Activated gamma-delta T cell treated with anti-CD3 and anti-CD28 coated beads, Interleukin-2, amount 50 U/mL, for 16 hours (primary cell): Measurements from ENCODE around the gene ZSCAN18.

Source experiments
- DNase-seq: peaks from one replicate; pipeline ENCODE4 v3.0.0-alpha.2; 2020; ENCODE audit warnings: low read depth

The ZSCAN18 gene

DNA sequence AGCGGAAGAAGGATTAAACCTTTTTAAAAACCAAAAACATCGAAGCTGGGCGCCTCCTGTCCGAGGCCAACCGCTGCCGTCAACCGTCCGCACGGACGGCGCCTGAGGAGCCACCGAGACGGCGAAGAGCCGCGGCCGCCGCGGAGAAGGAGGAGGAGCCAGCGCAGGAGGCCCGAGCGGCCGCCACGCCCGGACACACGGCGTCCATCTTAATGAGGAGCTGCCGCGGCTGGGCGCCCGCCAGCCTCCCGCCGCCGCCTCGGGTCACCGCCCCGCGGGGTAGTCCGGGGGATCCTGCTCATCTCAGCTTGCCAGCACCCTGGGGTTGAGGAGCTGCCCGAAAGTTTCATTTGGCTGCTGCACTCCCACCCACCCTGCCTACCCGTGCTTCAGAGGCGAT, 53.6 kb downstream of the ZSCAN18 start:
- DNase-seq, result no peak

DNA sequence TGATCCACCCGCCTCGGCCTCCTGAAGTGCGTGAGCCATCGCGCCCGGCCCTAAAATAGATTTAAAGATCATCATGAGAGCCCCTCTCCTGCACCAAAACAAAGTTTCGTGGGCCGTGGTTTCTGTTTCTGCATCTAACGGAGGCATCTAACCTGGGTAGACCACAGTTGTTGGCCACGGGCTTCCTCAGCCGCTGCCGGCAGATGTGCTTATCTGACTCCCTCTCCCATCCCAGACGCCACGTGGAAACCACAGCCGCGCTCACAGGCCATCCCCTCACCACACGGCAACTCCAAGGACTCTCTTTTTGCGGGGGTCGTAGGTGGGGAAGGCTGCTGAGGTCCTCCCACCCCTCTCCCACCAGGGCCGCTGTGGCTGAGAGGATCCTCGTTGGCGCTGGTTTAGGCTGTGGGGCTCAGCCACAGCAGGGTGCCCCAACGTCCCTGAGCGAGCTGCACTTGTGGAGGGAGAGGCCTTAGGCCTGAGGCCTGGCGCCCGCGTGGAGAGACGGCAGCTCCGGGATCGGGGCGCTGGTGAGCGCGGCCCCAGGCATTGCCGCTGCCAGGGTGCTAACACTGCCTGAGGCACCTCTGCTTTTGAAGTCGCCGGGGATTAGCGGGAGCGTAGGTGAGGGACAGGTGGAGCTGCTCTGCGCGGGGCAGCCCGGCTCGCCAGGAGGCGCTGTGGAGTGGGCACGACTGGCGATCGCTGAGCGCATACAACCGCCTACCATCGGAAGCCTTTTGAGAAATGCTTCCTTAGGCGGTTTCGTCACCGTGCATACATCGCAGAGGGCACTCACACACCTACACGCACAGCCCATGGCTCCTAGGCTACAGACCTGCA, 55.3 kb downstream of the ZSCAN18 start:
- no peak for DNase-seq

DNA sequence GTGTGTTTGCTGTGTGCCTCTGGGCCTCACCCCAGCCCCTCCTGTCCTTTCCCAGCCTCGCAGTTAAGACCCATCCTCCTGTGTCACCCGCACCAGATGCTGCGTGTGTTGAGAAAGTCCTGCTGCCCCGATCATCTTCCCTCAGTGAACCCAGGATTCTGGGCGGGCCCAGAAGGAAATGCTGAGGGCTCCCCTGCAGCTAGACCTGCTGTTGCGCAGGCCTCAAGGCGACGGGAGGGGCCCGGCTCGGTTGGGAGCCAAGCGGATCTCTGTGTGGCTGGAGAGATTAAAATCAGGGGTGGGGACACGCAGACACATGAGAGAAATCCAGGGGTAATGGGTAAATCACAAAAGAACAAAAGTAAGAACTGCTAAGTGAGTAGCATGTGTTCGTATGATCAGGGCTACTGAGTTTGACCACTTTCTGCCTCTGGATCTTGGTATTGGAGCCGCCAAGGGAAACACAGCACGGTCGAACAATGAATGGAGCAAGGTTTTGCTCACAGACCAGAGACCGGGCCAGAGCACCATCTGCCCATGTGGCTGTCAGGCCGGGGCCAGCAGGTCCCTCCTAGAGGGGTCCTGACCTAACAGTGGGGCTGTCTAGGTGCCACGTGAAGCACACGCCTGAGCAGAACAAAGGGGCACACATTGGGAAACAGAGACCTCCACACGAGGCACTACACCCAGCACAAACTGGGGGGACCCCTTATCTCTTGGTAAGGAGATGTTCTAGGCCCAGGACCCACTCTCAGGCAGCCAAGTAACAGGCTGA, 57.1 kb downstream of the ZSCAN18 start:
- DNase-seq, result no peak

DNA sequence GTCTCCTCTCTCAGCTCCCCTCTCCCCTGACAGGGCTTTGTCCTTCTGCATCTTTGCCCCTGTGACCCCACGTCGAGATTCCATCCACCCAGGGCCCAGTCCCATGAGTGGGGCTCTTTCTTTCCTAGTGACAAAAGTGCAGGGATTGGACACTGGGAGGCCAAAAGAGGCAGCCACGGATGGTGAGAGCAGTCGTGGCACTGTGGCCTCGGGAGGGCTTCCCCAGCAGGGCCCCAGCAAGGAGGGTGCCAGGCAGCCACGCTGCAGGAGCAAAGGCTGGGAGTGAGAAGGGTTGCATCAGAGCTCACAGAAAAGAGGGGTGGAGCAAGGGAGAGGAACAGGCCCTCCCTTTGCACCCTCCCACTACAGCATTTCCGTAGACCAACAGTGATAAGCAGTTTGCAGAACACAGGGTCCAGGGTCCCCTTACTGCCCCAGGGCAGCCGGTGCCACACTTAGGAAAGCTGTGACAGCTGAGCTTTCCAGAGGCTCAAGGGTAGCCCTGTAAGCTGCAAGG, 59.3 kb downstream of the ZSCAN18 start:
- DNase-seq, result no peak

DNA sequence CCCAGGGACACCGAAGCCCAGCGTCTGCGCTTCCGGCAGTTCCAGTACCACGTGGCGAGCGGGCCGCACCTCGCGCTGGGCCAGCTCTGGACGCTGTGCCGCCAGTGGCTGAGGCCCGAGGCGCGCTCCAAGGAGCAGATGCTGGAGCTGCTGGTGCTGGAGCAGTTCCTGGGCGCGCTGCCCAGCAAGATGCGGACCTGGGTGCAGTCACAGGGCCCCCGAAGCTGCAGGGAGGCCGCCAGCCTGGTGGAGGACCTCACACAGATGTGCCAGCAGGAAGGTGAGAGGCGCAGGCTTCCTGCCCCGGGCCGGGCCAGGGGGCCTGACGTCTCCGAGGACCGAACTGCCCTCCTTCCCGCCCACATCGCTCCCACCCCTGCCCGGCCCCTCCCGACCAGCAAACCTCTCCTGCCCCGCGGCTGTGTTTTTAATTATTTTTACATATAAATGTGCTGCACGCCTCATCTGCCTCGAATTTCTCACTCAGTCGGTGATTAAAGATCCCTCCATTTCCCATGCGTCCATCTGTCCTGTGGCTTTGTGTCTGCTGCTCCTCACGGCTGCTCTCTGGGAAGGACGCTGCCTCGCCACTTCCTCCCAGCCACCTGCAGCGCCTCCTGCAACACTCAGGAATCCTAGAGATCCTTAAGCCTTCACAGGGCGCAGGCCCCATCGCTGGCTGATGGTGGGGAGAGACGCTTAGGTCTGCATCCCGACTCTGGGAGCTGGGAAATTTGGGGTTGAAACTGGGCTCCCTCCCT, 59.9 kb downstream of the ZSCAN18 start:
- no peak for DNase-seq

DNA sequence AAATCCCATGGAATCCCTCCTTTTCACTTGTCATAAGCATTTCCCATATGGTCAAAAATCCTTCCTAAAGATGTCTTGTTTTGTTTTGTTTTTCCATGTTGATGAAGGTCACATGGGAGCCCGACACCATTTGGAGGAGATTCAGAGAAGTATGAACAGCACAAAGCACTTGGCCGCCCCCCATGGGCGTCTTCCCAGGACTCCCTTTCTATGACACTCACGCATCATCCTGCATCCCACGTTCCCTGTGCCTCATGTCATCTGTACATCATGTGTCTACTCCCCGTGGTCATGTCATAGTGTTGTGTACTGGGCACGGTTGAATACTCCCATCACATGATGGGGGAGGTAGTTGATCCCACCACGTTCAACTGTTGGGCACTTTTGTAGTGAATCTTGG, 62.2 kb downstream of the ZSCAN18 start:
- no peak for DNase-seq

DNA sequence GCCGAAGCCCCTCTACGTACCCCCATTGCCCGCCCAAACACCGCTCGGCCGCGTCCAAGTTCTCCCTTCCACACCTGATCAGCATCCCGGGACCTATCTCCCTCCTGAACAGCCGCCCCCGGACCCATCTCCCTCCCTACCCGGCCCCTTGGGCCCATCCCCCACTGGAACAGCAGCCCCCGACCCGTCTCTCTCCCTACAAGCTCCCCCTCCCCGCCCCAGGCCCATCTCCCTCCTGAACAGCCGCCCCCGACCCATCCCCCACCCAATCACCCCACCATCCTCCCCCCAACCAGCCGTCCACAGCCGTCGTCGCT, 63.6 kb downstream of the ZSCAN18 start:
- DNase-seq, result no peak
